H9 (cell line): Measurements from ENCODE around the gene SLC26A6. TPM values are rescaled to one million over a fixed set of nuclear protein-coding genes. Genes with fewer than 3 reads are reported as not detected.

Experiments
- DNase-seq: peaks from one replicate; pipeline ENCODE4 v3.0.0-alpha.2; 2017
- H2AFZ ChIP-seq: one replicate; pipeline ENCODE4 v1.6.1; 2013; ENCODE audit warnings: mild to moderate bottlenecking, low read length, control low read depth, moderate library complexity
- H2AK5ac ChIP-seq: 2 replicates; pipeline ENCODE4 v1.6.1; 2013; ENCODE audit warnings: low read length, control low read depth, mixed read lengths; ENCODE audit not compliant: insufficient read length
- H2BK120ac ChIP-seq: one replicate; pipeline ENCODE4 v1.6.1; 2013; ENCODE audit warnings: low read depth, mild to moderate bottlenecking, low read length, control low read depth, inconsistent platforms; ENCODE audit not compliant: poor library complexity, severe bottlenecking
- H2BK12ac ChIP-seq: 2 replicates; pipeline ENCODE4 v1.6.1; 2013; ENCODE audit warnings: low read length, control low read depth, mixed read lengths, low read depth; ENCODE audit not compliant: insufficient read length
- H2BK15ac ChIP-seq: 2 replicates; pipeline ENCODE4 v1.6.1; 2013; ENCODE audit warnings: low read depth, low read length, control low read depth
- H2BK20ac ChIP-seq: one replicate; pipeline ENCODE4 v1.6.1; 2013; ENCODE audit warnings: low read depth, mild to moderate bottlenecking, low read length, control low read depth, inconsistent platforms; ENCODE audit not compliant: poor library complexity, severe bottlenecking
- H2BK5ac ChIP-seq: 2 replicates; pipeline ENCODE4 v1.6.1; 2013; ENCODE audit warnings: low read length, control low read depth, mixed read lengths; ENCODE audit not compliant: insufficient read length
- H3K14ac ChIP-seq: 2 replicates; pipeline ENCODE4 v1.6.1; 2013; ENCODE audit warnings: low read length, control low read depth; ENCODE audit not compliant: insufficient read depth
- H3K18ac ChIP-seq: 2 replicates; pipeline ENCODE4 v1.6.1; 2013; ENCODE audit warnings: low read depth, mild to moderate bottlenecking, mixed read lengths, low read length, control low read depth; ENCODE audit not compliant: insufficient read length
- H3K23ac ChIP-seq: 2 replicates; pipeline ENCODE4 v1.6.1; 2013; ENCODE audit warnings: low read length, control low read depth, mixed read lengths, low read depth; ENCODE audit not compliant: insufficient read length
- H3K23me2 ChIP-seq: 2 replicates; pipeline ENCODE4 v1.6.1; 2013; ENCODE audit warnings: low read depth, mild to moderate bottlenecking, mixed read lengths, low read length, control low read depth; ENCODE audit not compliant: insufficient read length, poor library complexity, severe bottlenecking
- H3K27ac ChIP-seq: 2 replicates; pipeline ENCODE4 v1.5.1; 2013; ENCODE audit warnings: low read length, control low read depth, mixed read lengths, low read depth; ENCODE audit not compliant: insufficient read length
- H3K27me3 ChIP-seq: 2 replicates; pipeline ENCODE4 v1.6.1; 2013; ENCODE audit warnings: low read length, control low read depth, inconsistent platforms; ENCODE audit not compliant: insufficient read depth
- H3K4ac ChIP-seq: 2 replicates; pipeline ENCODE4 v1.6.1; 2013; ENCODE audit warnings: low read depth, mild to moderate bottlenecking, control low read depth, inconsistent platforms, low read length, moderate library complexity
- H3K4me1 ChIP-seq: 2 replicates; pipeline ENCODE4 v1.6.1; 2013; ENCODE audit warnings: low read length, control low read depth, inconsistent platforms; ENCODE audit not compliant: insufficient read depth
- H3K4me2 ChIP-seq: 2 replicates; pipeline ENCODE4 v1.6.1; 2013; ENCODE audit warnings: low read length, control low read depth, mixed read lengths; ENCODE audit not compliant: insufficient read length, insufficient read depth
- H3K56ac ChIP-seq: 2 replicates; pipeline ENCODE4 v1.6.1; 2013; ENCODE audit warnings: low read depth, mild to moderate bottlenecking, mixed read lengths, low read length, control low read depth; ENCODE audit not compliant: insufficient read length
- H3K79me1 ChIP-seq: 2 replicates; pipeline ENCODE4 v1.6.1; 2013; ENCODE audit warnings: low read depth, mild to moderate bottlenecking, moderate library complexity, low read length, control low read depth, inconsistent platforms; ENCODE audit not compliant: insufficient read depth, poor library complexity, severe bottlenecking
- H3K79me2 ChIP-seq: 2 replicates; pipeline ENCODE4 v1.6.1; 2013; ENCODE audit warnings: low read length, control low read depth, inconsistent platforms; ENCODE audit not compliant: insufficient read depth
- H3K9ac ChIP-seq: 2 replicates; pipeline ENCODE4 v1.6.1; 2013; ENCODE audit warnings: low read length, control low read depth, mixed read lengths; ENCODE audit not compliant: insufficient read length; ENCODE audit errors: extremely low read depth
- H3K9me3 ChIP-seq: one replicate; pipeline ENCODE4 v1.6.1; 2013; ENCODE audit warnings: low read depth, low read length, inconsistent platforms; ENCODE audit not compliant: control insufficient read depth
- H3T11ph ChIP-seq: one replicate; pipeline ENCODE4 v1.6.1; 2013; ENCODE audit warnings: mild to moderate bottlenecking, low read length, control low read depth, inconsistent platforms
- H4K20me1 ChIP-seq: one replicate; pipeline ENCODE4 v1.6.1; 2013; ENCODE audit not compliant: control insufficient read depth, insufficient read length, insufficient read depth
- H4K5ac ChIP-seq: 2 replicates; pipeline ENCODE4 v1.6.1; 2013; ENCODE audit warnings: low read depth, mild to moderate bottlenecking, mixed read lengths, low read length, control low read depth; ENCODE audit not compliant: insufficient read length
- H4K8ac ChIP-seq: replicated peaks from 2 replicates; pipeline ENCODE4 v1.6.1; 2013; ENCODE audit warnings: low read length, control low read depth, mixed read lengths, low read depth; ENCODE audit not compliant: insufficient read length
- H4K91ac ChIP-seq: 2 replicates; pipeline ENCODE4 v1.6.1; 2013; ENCODE audit warnings: low read depth, mild to moderate bottlenecking, moderate library complexity, mixed read lengths, low read length, control low read depth; ENCODE audit not compliant: insufficient read length
- H3K27ac Mint-ChIP-seq, 3 experiments: 2 replicates in 2 of 3; 3 replicates in 1 of 3; pipeline ENCODE4 v1.8.0; 2020 to 2021; ENCODE audit warnings: mixed read lengths in 3 of 3, mild to moderate bottlenecking in 1 of 3, moderate library complexity in 1 of 3
- H3K27me3 Mint-ChIP-seq: 2 replicates; pipeline ENCODE4 v1.8.0; 2021; ENCODE audit warnings: low read depth, mild to moderate bottlenecking, moderate library complexity, mixed read lengths
- H3K36me3 Mint-ChIP-seq, 3 experiments: 2 replicates in 2 of 3; 3 replicates in 1 of 3; pipeline ENCODE4 v1.8.0; 2020 to 2021; ENCODE audit warnings: low read depth in 3 of 3, mixed read lengths in 3 of 3; ENCODE audit not compliant: insufficient read depth in 1 of 3
- H3K4me1 Mint-ChIP-seq, 2 experiments: 2 replicates each; pipeline ENCODE4 v1.8.0; 2020; ENCODE audit warnings: mixed read lengths in 2 of 2
- H3K4me3 Mint-ChIP-seq, 2 experiments: 2 replicates in 1 of 2; 3 replicates in 1 of 2; pipeline ENCODE4 v1.8.0; 2020 to 2021; ENCODE audit warnings: mild to moderate bottlenecking in 2 of 2, mixed read lengths in 2 of 2, moderate library complexity in 1 of 2
- H3K9me3 Mint-ChIP-seq, 2 experiments: 2 replicates in 1 of 2; 3 replicates in 1 of 2; pipeline ENCODE4 v1.8.0; 2020; ENCODE audit warnings: mild to moderate bottlenecking in 2 of 2, mixed read lengths in 2 of 2, moderate library complexity in 1 of 2
- CTCF ChIP-seq: fragments of 200-600 bp; sonication (generic); conservative IDR thresholded peaks from 3 replicates; pipeline ENCODE4 v1.8.0; 2021; ENCODE audit warnings: antibody characterized with exemption, mild to moderate bottlenecking
- WGBS: extraction: QIAGEN DNeasy Blood & Tissue Kit; methylation state at CpG from one replicate; pipeline ENCODE4 v1.1.7; 2013; ENCODE audit warnings: missing lambda C conversion rate, low lambda C conversion rate, mixed read lengths; ENCODE audit not compliant: insufficient read length; ENCODE audit errors: extremely low coverage; 5-methylcytosine and 5-hydroxymethylcytosine counted together
- total RNA-seq: library from RNA; stranded (reverse); gene quantifications from 2 replicates; pipeline ENCODE4 v1.2.1, GENCODE V29; 2021

SLC26A6 gene
- total RNA-seq, 1 experiment from 2014 or later, result 61.3 TPM

GRCh38 chr3:48662145-48662752 is 27.0 kb upstream of the SLC26A6 start:
- no peak overlapping the region for H3K9ac ChIP-seq
- peaks cover 4% of the 10 kb centered on the region; the same call in 1 of the 2 replicates for H3K27me3 Mint-ChIP-seq
- H3K9me3 Mint-ChIP-seq, result peaks cover 2 to 3% of the 10 kb centered on the region in 2 experiments; a peak in 2 of 5 replicates

More at GRCh38 chr3:48662145-48662752, 27.0 kb upstream of the SLC26A6 start:
- Histone ChIP-seq H3K56ac (no peak overlapping the region), H2BK15ac (no peak overlapping the region), H2BK5ac (no peak overlapping the region), H3K23me2 (peaks cover 18% of the 10 kb centered on the region), H4K91ac (no peak overlapping the region), H3K18ac (no peak overlapping the region), H2BK120ac (no peak overlapping the region), H3K27me3 (no peaks in the 10 kb centered on the region), H3K4me2 (peak overlapping the region; percentile 63), H3K9me3 (no peaks in the 10 kb centered on the region), H3K23ac (no peak overlapping the region), H3K4ac (no peak overlapping the region), H2BK20ac (no peak overlapping the region), H3K79me2 (no peaks in the 10 kb centered on the region), H3T11ph (no peak overlapping the region), H4K20me1 (no peaks in the 10 kb centered on the region), H3K27ac (no peak overlapping the region), H2AFZ (no peak overlapping the region), H3K4me1 (no peaks in the 10 kb centered on the region), H2BK12ac (no peak overlapping the region), H4K5ac (no peak overlapping the region), H4K8ac (no peak overlapping the region), H3K79me1 (no peaks in the 10 kb centered on the region), H3K14ac (no peak overlapping the region), H2AK5ac (no peak overlapping the region)
- Mint-ChIP-seq H3K36me3 (peaks cover 24 to 47% (median 38%) of the 10 kb centered on the region in 3 experiments), H3K4me3 (peak overlapping the region; percentile 88 to 92), H3K27ac (peak overlapping the region in 1 of 3 experiments; percentile 84; a peak in 1 of 7 replicates), H3K4me1 (peaks cover 16 to 17% of the 10 kb centered on the region in 2 experiments)
- DNase-seq, result peak; percentile 47
- TF ChIP-seq CTCF, result no peak
- no CpG with 5 or more reads among the region's 46 CpGs for WGBS
